IPS-NIHi7 (cell line): ENCODE data around the gene TAF5.
"Not testable (repeated sequence)": the region's sequence is repeated elsewhere in the genome, so short reads cannot be mapped to it uniquely, and the experiment has no call there.

Experiments used
- DNase-seq: peaks from one replicate; pipeline ENCODE4 v3.0.0; 2012; ENCODE audit warnings: mixed read lengths; ENCODE audit errors: extremely low spot score

TAF5 gene

GRCh38 chr10:103367782-103368518 is at the start of gene TAF5:
Gene TAF5 (plus strand): TSS chr10:103367976. CDS start chr10:103367990, 14 bp downstream.
- peak; percentile 92 for DNase-seq

GRCh38 chr10:103327906-103328305 is 39.9 kb upstream of the TAF5 start:
- DNase-seq, result no peak

GRCh38 chr10:103333934-103334520 is 33.7 kb upstream of the TAF5 start:
- DNase-seq, result no peak

- DNase-seq, result no peak
These were observed 33.2 kb upstream of the TAF5 start for GRCh38 chr10:103334567-103334966.

GRCh38 chr10:103336370-103336769 is 31.4 kb upstream of the TAF5 start:
- DNase-seq, result no peak

- no peak for DNase-seq
These were observed 17.6 kb upstream of the TAF5 start for GRCh38 chr10:103350175-103350516.

GRCh38 chr10:103350517-103351260 is 17.1 kb upstream of the TAF5 start, which contains the start of gene PCGF6:
Gene PCGF6 (minus strand): TSS chr10:103351140. CDS start chr10:103351066, 74 bp downstream.
- peak; percentile 99 for DNase-seq

- no peak for DNase-seq
These were observed 14.5 kb upstream of the TAF5 start for GRCh38 chr10:103353281-103353680.

- DNase-seq, result not testable (repeated sequence)
These were observed 13.2 kb upstream of the TAF5 start for GRCh38 chr10:103354567-103354966.

- DNase-seq, result no peak
These were observed 11.7 kb upstream of the TAF5 start for GRCh38 chr10:103355906-103356599.

GRCh38 chr10:103359493-103359892 is 8.3 kb upstream of the TAF5 start:
- not testable (repeated sequence) for DNase-seq

- DNase-seq, result not testable (repeated sequence)
These were observed 7.0 kb upstream of the TAF5 start for GRCh38 chr10:103360791-103361190.

GRCh38 chr10:103367379-103367781 is 396 bp upstream of the TAF5 start:
- no peak for DNase-seq

- no peak for DNase-seq
These were observed 5.8 kb downstream of the TAF5 start for GRCh38 chr10:103373544-103373943.

- DNase-seq, result no peak
These were observed 6.5 kb downstream of the TAF5 start for GRCh38 chr10:103374263-103374662.

GRCh38 chr10:103382769-103383168 is 15.0 kb downstream of the TAF5 start:
- DNase-seq, result no peak

GRCh38 chr10:103394180-103394579 is 26.4 kb downstream of the TAF5 start:
- DNase-seq, result no peak

GRCh38 chr10:103395754-103396066 is 27.9 kb downstream of the TAF5 start:
- DNase-seq, result no peak

- peak; percentile 99 for DNase-seq
These were observed 28.5 kb downstream of the TAF5 start, which contains the start of the genes ATP5MK and PDCD11 for GRCh38 chr10:103396067-103396788. Gene ATP5MK (minus strand): TSS chr10:103396475. CDS start chr10:103392457, 4,018 bp downstream. Gene PDCD11 (plus strand): TSS chr10:103396626. CDS start chr10:103398427, 1,801 bp downstream.

- DNase-seq, result no peak
These were observed 29.0 kb downstream of the TAF5 start for GRCh38 chr10:103396789-103397087.

- no peak for DNase-seq
These were observed 29.5 kb downstream of the TAF5 start for GRCh38 chr10:103397191-103397825.
